H9 (cell line): ENCODE measurements around the gene CTNND1. TPM values are rescaled to one million over a fixed set of nuclear protein-coding genes. Genes with fewer than 3 reads are reported as not detected.

Source experiments
- DNase-seq: peaks from one replicate; pipeline ENCODE4 v3.0.0-alpha.2; 2017
- H2AFZ ChIP-seq: one replicate; pipeline ENCODE4 v1.6.1; 2013; ENCODE audit warnings: mild to moderate bottlenecking, low read length, control low read depth, moderate library complexity
- H2AK5ac ChIP-seq: 2 replicates; pipeline ENCODE4 v1.6.1; 2013; ENCODE audit warnings: low read length, control low read depth, mixed read lengths; ENCODE audit not compliant: insufficient read length
- H2BK120ac ChIP-seq: one replicate; pipeline ENCODE4 v1.6.1; 2013; ENCODE audit warnings: low read depth, mild to moderate bottlenecking, low read length, control low read depth, inconsistent platforms; ENCODE audit not compliant: poor library complexity, severe bottlenecking
- H2BK12ac ChIP-seq: 2 replicates; pipeline ENCODE4 v1.6.1; 2013; ENCODE audit warnings: low read length, control low read depth, mixed read lengths, low read depth; ENCODE audit not compliant: insufficient read length
- H2BK15ac ChIP-seq: 2 replicates; pipeline ENCODE4 v1.6.1; 2013; ENCODE audit warnings: low read depth, low read length, control low read depth
- H2BK20ac ChIP-seq: one replicate; pipeline ENCODE4 v1.6.1; 2013; ENCODE audit warnings: low read depth, mild to moderate bottlenecking, low read length, control low read depth, inconsistent platforms; ENCODE audit not compliant: poor library complexity, severe bottlenecking
- H2BK5ac ChIP-seq: 2 replicates; pipeline ENCODE4 v1.6.1; 2013; ENCODE audit warnings: low read length, control low read depth, mixed read lengths; ENCODE audit not compliant: insufficient read length
- H3K14ac ChIP-seq: 2 replicates; pipeline ENCODE4 v1.6.1; 2013; ENCODE audit warnings: low read length, control low read depth; ENCODE audit not compliant: insufficient read depth
- H3K18ac ChIP-seq: 2 replicates; pipeline ENCODE4 v1.6.1; 2013; ENCODE audit warnings: low read depth, mild to moderate bottlenecking, mixed read lengths, low read length, control low read depth; ENCODE audit not compliant: insufficient read length
- H3K23ac ChIP-seq: 2 replicates; pipeline ENCODE4 v1.6.1; 2013; ENCODE audit warnings: low read length, control low read depth, mixed read lengths, low read depth; ENCODE audit not compliant: insufficient read length
- H3K23me2 ChIP-seq: 2 replicates; pipeline ENCODE4 v1.6.1; 2013; ENCODE audit warnings: low read depth, mild to moderate bottlenecking, mixed read lengths, low read length, control low read depth; ENCODE audit not compliant: insufficient read length, poor library complexity, severe bottlenecking
- H3K27ac ChIP-seq: 2 replicates; pipeline ENCODE4 v1.5.1; 2013; ENCODE audit warnings: low read length, control low read depth, mixed read lengths, low read depth; ENCODE audit not compliant: insufficient read length
- H3K27me3 ChIP-seq: 2 replicates; pipeline ENCODE4 v1.6.1; 2013; ENCODE audit warnings: low read length, control low read depth, inconsistent platforms; ENCODE audit not compliant: insufficient read depth
- H3K4ac ChIP-seq: 2 replicates; pipeline ENCODE4 v1.6.1; 2013; ENCODE audit warnings: low read depth, mild to moderate bottlenecking, control low read depth, inconsistent platforms, low read length, moderate library complexity
- H3K4me1 ChIP-seq: 2 replicates; pipeline ENCODE4 v1.6.1; 2013; ENCODE audit warnings: low read length, control low read depth, inconsistent platforms; ENCODE audit not compliant: insufficient read depth
- H3K4me2 ChIP-seq: 2 replicates; pipeline ENCODE4 v1.6.1; 2013; ENCODE audit warnings: low read length, control low read depth, mixed read lengths; ENCODE audit not compliant: insufficient read length, insufficient read depth
- H3K56ac ChIP-seq: 2 replicates; pipeline ENCODE4 v1.6.1; 2013; ENCODE audit warnings: low read depth, mild to moderate bottlenecking, mixed read lengths, low read length, control low read depth; ENCODE audit not compliant: insufficient read length
- H3K79me1 ChIP-seq: 2 replicates; pipeline ENCODE4 v1.6.1; 2013; ENCODE audit warnings: low read depth, mild to moderate bottlenecking, moderate library complexity, low read length, control low read depth, inconsistent platforms; ENCODE audit not compliant: insufficient read depth, poor library complexity, severe bottlenecking
- H3K79me2 ChIP-seq: 2 replicates; pipeline ENCODE4 v1.6.1; 2013; ENCODE audit warnings: low read length, control low read depth, inconsistent platforms; ENCODE audit not compliant: insufficient read depth
- H3K9ac ChIP-seq: 2 replicates; pipeline ENCODE4 v1.6.1; 2013; ENCODE audit warnings: low read length, control low read depth, mixed read lengths; ENCODE audit not compliant: insufficient read length; ENCODE audit errors: extremely low read depth
- H3K9me3 ChIP-seq: one replicate; pipeline ENCODE4 v1.6.1; 2013; ENCODE audit warnings: low read depth, low read length, inconsistent platforms; ENCODE audit not compliant: control insufficient read depth
- H3T11ph ChIP-seq: one replicate; pipeline ENCODE4 v1.6.1; 2013; ENCODE audit warnings: mild to moderate bottlenecking, low read length, control low read depth, inconsistent platforms
- H4K20me1 ChIP-seq: one replicate; pipeline ENCODE4 v1.6.1; 2013; ENCODE audit not compliant: control insufficient read depth, insufficient read length, insufficient read depth
- H4K5ac ChIP-seq: 2 replicates; pipeline ENCODE4 v1.6.1; 2013; ENCODE audit warnings: low read depth, mild to moderate bottlenecking, mixed read lengths, low read length, control low read depth; ENCODE audit not compliant: insufficient read length
- H4K8ac ChIP-seq: replicated peaks from 2 replicates; pipeline ENCODE4 v1.6.1; 2013; ENCODE audit warnings: low read length, control low read depth, mixed read lengths, low read depth; ENCODE audit not compliant: insufficient read length
- H4K91ac ChIP-seq: 2 replicates; pipeline ENCODE4 v1.6.1; 2013; ENCODE audit warnings: low read depth, mild to moderate bottlenecking, moderate library complexity, mixed read lengths, low read length, control low read depth; ENCODE audit not compliant: insufficient read length
- H3K27ac Mint-ChIP-seq, 3 experiments: 2 replicates in 2 of 3; 3 replicates in 1 of 3; pipeline ENCODE4 v1.8.0; 2020 to 2021; ENCODE audit warnings: mixed read lengths in 3 of 3, mild to moderate bottlenecking in 1 of 3, moderate library complexity in 1 of 3
- H3K27me3 Mint-ChIP-seq: 2 replicates; pipeline ENCODE4 v1.8.0; 2021; ENCODE audit warnings: low read depth, mild to moderate bottlenecking, moderate library complexity, mixed read lengths
- H3K36me3 Mint-ChIP-seq, 3 experiments: 2 replicates in 2 of 3; 3 replicates in 1 of 3; pipeline ENCODE4 v1.8.0; 2020 to 2021; ENCODE audit warnings: low read depth in 3 of 3, mixed read lengths in 3 of 3; ENCODE audit not compliant: insufficient read depth in 1 of 3
- H3K4me1 Mint-ChIP-seq, 2 experiments: 2 replicates each; pipeline ENCODE4 v1.8.0; 2020; ENCODE audit warnings: mixed read lengths in 2 of 2
- H3K4me3 Mint-ChIP-seq, 2 experiments: 2 replicates in 1 of 2; 3 replicates in 1 of 2; pipeline ENCODE4 v1.8.0; 2020 to 2021; ENCODE audit warnings: mild to moderate bottlenecking in 2 of 2, mixed read lengths in 2 of 2, moderate library complexity in 1 of 2
- H3K9me3 Mint-ChIP-seq, 2 experiments: 2 replicates in 1 of 2; 3 replicates in 1 of 2; pipeline ENCODE4 v1.8.0; 2020; ENCODE audit warnings: mild to moderate bottlenecking in 2 of 2, mixed read lengths in 2 of 2, moderate library complexity in 1 of 2
- WGBS: extraction: QIAGEN DNeasy Blood & Tissue Kit; methylation state at CpG from one replicate; pipeline ENCODE4 v1.1.7; 2013; ENCODE audit warnings: missing lambda C conversion rate, low lambda C conversion rate, mixed read lengths; ENCODE audit not compliant: insufficient read length; ENCODE audit errors: extremely low coverage; 5-methylcytosine and 5-hydroxymethylcytosine counted together
- total RNA-seq: library from RNA; stranded (reverse); gene quantifications from 2 replicates; pipeline ENCODE4 v1.2.1, GENCODE V29; 2021
- TF ChIP-seq, protein P1 (sequence below): fragments of 200-600 bp; sonication (generic); conservative IDR thresholded peaks from 3 replicates; pipeline ENCODE4 v1.8.0; 2021; ENCODE audit warnings: antibody characterized with exemption, mild to moderate bottlenecking

CTNND1 gene
- total RNA-seq, 1 experiment from 2014 or later = 164 TPM

GRCh38 chr11:57815476-57815875 lies 53.9 kb downstream of the CTNND1 start:
- Mint-ChIP-seq H3K27me3 (no peaks in the 10 kb centered on the region), H3K4me3 (no peak overlapping the region), H3K36me3 (peaks cover 32 to 73% (median 59%) of the 10 kb centered on the region in 3 experiments; a peak in 6 of 7 replicates), H3K4me1 (no peaks in the 10 kb centered on the region), H3K27ac (no peak overlapping the region), H3K9me3 (no peaks in the 10 kb centered on the region)
- Histone ChIP-seq H2BK15ac (no peak overlapping the region), H4K20me1 (no peaks in the 10 kb centered on the region), H2AFZ (no peak overlapping the region), H3K4me1 (no peaks in the 10 kb centered on the region), H3K9ac (no peak overlapping the region), H3K79me2 (no peaks in the 10 kb centered on the region), H3T11ph (no peak overlapping the region), H4K5ac (no peak overlapping the region), H3K4me2 (no peak overlapping the region), H2AK5ac (no peak overlapping the region), H3K27me3 (no peaks in the 10 kb centered on the region), H3K4ac (no peak overlapping the region), H3K23me2 (no peaks in the 10 kb centered on the region), H4K91ac (no peak overlapping the region), H3K18ac (no peak overlapping the region), H3K14ac (no peak overlapping the region), H3K56ac (no peak overlapping the region), H3K27ac (no peak overlapping the region), H2BK5ac (no peak overlapping the region), H2BK20ac (no peak overlapping the region), H2BK120ac (no peak overlapping the region), H3K9me3 (no peaks in the 10 kb centered on the region), H3K23ac (no peak overlapping the region), H2BK12ac (no peak overlapping the region), H3K79me1 (no peaks in the 10 kb centered on the region), H4K8ac (no peak overlapping the region)
- DNase-seq = no peak
- WGBS = no CpG with 5 or more reads among the region's 2 CpGs
- TF ChIP-seq, protein P1, sequence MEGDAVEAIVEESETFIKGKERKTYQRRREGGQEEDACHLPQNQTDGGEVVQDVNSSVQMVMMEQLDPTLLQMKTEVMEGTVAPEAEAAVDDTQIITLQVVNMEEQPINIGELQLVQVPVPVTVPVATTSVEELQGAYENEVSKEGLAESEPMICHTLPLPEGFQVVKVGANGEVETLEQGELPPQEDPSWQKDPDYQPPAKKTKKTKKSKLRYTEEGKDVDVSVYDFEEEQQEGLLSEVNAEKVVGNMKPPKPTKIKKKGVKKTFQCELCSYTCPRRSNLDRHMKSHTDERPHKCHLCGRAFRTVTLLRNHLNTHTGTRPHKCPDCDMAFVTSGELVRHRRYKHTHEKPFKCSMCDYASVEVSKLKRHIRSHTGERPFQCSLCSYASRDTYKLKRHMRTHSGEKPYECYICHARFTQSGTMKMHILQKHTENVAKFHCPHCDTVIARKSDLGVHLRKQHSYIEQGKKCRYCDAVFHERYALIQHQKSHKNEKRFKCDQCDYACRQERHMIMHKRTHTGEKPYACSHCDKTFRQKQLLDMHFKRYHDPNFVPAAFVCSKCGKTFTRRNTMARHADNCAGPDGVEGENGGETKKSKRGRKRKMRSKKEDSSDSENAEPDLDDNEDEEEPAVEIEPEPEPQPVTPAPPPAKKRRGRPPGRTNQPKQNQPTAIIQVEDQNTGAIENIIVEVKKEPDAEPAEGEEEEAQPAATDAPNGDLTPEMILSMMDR = no peak
